ENCODE measurements around the gene TMEM86A. TPM values are rescaled to one million over a fixed set of nuclear protein-coding genes. Genes with fewer than 3 reads are reported as not detected.

Gene TMEM86A
- total RNA-seq, 1 donor from 2014 or later, result 1.3 TPM

GRCh38 chr11:18721561-18722292 is 23.1 kb downstream of the TMEM86A start:
- intact Hi-C loops (cut with micrococcal nuclease), result loop anchor here (1.0 to 10.0 kb wide), 12 partner anchors 15 to 709 kb away; partner anchors contain the start of genes GTF2H1, HPS5, LDHA and SAAL1

DNA sequence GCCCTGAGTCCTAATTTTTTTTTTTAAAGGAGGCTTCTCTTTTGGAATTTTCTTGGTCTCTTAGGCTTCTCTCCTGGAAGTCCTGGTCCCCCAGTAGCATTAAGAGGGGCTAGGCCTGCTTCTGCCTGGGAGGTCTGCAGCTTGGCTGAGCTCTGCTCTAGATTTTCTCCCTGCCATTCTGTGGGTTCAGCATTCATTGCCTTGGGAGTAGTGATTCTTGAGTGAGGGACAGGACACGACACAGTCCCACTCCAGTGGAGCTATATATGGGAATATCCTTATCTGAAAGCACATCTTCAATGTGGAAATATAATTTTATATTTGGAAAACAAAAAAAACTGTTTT is 23.7 kb downstream of the TMEM86A start:
- intact Hi-C loops (cut with micrococcal nuclease), result loop anchor here (1.0 to 10.0 kb wide), 6 partner anchors 49 to 710 kb away; partner anchors contain the start of genes GTF2H1, HPS5, SERGEF and SPTY2D1

DNA sequence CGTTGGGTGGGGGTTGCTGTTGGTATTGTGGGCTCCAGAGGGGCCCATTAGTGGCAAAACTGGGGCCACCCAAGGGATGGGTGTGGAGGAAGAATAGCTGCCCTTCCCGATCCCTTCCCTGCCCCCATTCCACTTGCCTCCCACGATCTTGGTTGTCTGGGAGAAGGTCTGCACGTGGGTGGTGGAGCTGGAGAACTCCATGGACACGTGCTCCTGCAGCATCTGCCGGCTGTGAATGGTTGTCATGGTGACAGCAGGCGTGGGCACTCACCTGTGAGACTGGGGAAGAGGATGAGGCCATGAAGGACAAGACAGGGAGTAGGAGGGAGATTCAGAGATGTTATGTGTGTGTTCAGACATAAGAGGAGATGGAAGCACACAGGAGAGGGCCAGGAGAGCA is 25.4 kb downstream of the TMEM86A start:
- intact Hi-C loops (cut with micrococcal nuclease), result loop anchor here (2.0 to 10.0 kb wide), 4 partner anchors 51 to 712 kb away; partner anchors contain the start of genes GTF2H1, HPS5 and SERGEF

- intact Hi-C loops (cut with micrococcal nuclease), result loop anchor here (10.0 kb wide), 1 partner anchor 401 kb away; the partner anchor contains the start of genes GTF2H1 and HPS5
Observed at GRCh38 chr11:18726040-18726439, 27.5 kb downstream of the TMEM86A start, which contains the start of gene IGSF22. Gene IGSF22, minus strand, starts transcription at chr11:18726188. Its CDS starts 1,952 bp downstream, at chr11:18724236.

GRCh38 chr11:18727479-18728236 is 29.1 kb downstream of the TMEM86A start:
- intact Hi-C loops (cut with micrococcal nuclease), result loop anchor here (1.0 to 10.0 kb wide), 3 partner anchors 93 to 403 kb away; partner anchors contain the start of genes GTF2H1, HPS5 and SPTY2D1

- intact Hi-C loops (cut with micrococcal nuclease), result loop anchor here (10.0 kb wide), 1 partner anchor 404 kb away; the partner anchor contains the start of genes GTF2H1 and HPS5
Observed at GRCh38 chr11:18728658-18729057, 30.1 kb downstream of the TMEM86A start.

GRCh38 chr11:18729426-18729825 is 30.8 kb downstream of the TMEM86A start:
- intact Hi-C loops (cut with micrococcal nuclease), result loop anchor here (10.0 kb wide), 1 partner anchor 405 kb away; the partner anchor contains the start of genes GTF2H1 and HPS5

- intact Hi-C loops (cut with micrococcal nuclease), result no loop called here
Observed at GRCh38 chr11:18730020-18730419, 31.4 kb downstream of the TMEM86A start.

DNA sequence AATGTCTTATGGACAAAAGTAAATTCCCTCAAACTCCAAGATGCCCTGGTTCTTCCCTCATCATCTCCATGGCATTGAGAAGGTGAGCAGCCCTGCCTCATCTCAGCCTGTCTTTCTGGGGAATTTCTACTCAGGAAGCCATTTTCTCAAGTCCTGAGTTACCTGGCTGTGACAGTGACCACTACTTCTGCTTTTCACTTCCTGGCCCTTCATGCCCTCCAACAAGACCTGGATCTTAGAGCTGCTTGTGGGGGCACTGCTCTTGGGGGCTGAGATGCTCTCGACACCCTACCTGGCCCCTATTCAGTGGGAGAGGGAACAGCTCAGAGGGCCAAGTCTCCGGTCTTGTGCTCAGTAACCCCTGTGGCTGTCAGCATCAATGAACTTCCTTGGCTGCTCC is 32.9 kb downstream of the TMEM86A start:
- intact Hi-C loops (cut with micrococcal nuclease), result no loop called here

- intact Hi-C loops (cut with micrococcal nuclease), result loop anchor here (1.0 kb wide), 4 partner anchors 32 to 617 kb away; no protein-coding TSS in a partner anchor
Observed at GRCh38 chr11:18731949-18732821, 33.6 kb downstream of the TMEM86A start.

- intact Hi-C loops (cut with micrococcal nuclease), result no loop called here
Observed at GRCh38 chr11:18733202-18733601, 34.6 kb downstream of the TMEM86A start.

DNA sequence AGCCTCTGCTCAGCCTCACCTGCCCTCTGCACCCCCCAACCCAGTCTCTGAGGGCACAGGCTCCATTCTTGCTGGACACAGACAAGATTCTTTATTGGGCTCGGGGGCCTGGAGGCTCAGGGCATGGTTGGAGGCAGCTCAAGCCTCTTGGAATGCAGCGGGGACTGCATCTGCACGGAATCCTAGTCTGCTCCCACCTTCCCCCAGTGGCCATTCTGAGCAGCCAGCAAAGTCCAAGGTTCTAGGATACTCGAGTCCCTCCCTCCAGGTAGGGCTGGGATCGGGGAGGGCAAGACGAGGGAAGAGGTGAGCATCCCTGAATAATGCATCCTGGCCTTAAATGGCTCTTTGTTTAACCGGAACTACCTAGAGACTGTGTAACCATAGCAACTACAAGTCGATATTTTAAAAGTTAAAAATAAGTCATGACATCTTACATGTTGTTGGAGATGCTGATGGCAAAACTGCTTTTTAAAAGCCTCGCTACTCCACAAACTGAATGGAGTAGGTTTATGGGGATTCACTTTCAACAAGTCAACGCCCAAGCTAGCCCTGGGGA is 38.1 kb downstream of the TMEM86A start:
- intact Hi-C loops (cut with micrococcal nuclease), result no loop called here

- intact Hi-C loops (cut with micrococcal nuclease), result no loop called here
Observed at GRCh38 chr11:18737642-18738041, 39.1 kb downstream of the TMEM86A start.

- intact Hi-C loops (cut with micrococcal nuclease), result no loop called here
Observed at GRCh38 chr11:18739685-18740084, 41.1 kb downstream of the TMEM86A start.

DNA sequence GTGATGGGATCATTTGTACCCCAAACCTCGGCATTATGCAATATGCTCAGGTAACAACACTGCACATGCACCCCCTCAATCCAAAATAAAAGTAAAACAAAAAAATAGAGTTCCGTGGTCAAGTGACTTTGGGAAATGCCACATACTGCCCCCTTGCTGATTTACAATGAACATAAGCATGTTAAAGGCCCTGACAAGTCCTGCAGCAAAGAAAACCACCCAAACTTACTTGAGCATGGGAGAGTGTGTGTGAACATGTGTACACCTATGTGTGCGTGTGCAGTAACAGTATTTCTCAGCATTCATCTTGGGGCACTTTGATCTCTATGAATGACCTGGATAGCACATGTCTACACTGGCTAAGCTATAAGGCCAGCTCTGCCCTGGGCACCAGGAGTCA is 43.2 kb downstream of the TMEM86A start:
- intact Hi-C loops (cut with micrococcal nuclease), result no loop called here

DNA sequence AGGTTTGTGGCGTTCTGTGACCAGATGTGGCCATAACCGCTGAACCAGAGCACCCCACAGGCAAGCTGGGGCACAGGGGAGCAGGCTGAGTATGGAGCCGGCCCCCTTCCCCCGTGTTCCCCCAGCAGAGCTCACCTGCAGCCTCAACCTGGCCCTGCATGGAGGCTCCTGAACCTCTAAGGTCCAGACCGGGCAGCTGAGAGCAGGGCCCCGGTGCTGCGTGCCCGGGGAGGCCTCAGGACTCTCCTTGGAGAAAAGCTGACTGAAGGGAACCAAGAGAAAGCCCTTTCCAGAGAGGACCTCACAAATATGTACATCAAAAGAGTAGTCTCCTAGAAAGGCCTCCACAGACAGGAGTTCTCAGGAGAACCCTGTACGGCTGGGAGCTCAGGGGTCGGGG is 44.8 kb downstream of the TMEM86A start:
- intact Hi-C loops (cut with micrococcal nuclease), result no loop called here

GRCh38 chr11:18743900-18744514 is 45.4 kb downstream of the TMEM86A start:
- intact Hi-C loops (cut with micrococcal nuclease), result no loop called here

GRCh38 chr11:18745251-18745650 is 46.7 kb downstream of the TMEM86A start:
- intact Hi-C loops (cut with micrococcal nuclease), result no loop called here

DNA sequence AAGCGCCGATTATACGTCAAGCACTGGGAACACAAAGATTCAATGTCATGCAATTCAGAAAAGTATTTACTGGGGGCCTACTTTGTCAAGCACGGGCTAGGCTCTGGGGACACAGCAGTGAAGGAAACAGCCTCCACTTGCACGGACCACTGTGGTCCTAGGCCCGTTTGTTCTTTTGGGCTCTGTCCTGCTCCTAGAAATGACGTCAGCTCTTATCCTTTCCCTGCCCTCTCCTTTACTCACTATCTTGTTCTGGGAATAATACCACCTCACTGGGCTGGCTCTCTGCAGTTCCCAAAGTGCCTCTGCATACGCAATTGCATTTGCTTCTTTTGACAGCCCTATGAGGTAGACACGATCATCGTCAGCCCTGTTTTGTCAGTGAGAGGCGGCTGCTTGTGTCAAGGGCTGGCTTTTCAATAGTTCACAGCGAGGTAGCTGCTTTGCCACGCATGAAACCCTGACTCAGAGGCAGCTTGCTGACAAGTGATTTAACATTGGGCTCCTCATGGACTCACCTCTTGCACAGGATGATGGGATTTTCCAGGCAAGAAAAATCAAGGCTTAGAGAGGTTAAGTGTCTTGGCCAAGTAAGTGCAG is 50.3 kb downstream of the TMEM86A start:
- intact Hi-C loops (cut with micrococcal nuclease), result no loop called here

All from T-helper 1 cell treated with Interleukin-12 subunit alpha and Interleukin-12 subunit beta and Interleukin-4 antibody, amounts not matched to agents 30 ng/mL and 1 ng/mL, for 36 hours (primary cell).